HCT116 (cell line): ENCODE measurements around the gene SCGB1C2. TPM values are rescaled to one million over a fixed set of nuclear protein-coding genes. Genes with fewer than 3 reads are reported as not detected.

Experiments used
- ATAC-seq: fragments of 200-7000 bp; cut with Tn5 transposase; 2 replicates; pipeline ENCODE4 v1.9.1; 2020; ENCODE audit warnings: mild to moderate bottlenecking, moderate library complexity
- BruUV-seq: library from RNA; stranded (reverse); fragments of 400-500 nt; replicated peaks from 2 replicates; lab custom pipeline; 2021; lab: Mats Ljungman, UMichigan
- CTCF ChIA-PET: fragments of 300-600 bp; sonication (Branson Sonifier 250); formaldehyde crosslinking; loops from one replicate; lab custom pipeline; 2021; ENCODE audit warnings: antibody characterized with exemption; lab: Charles Lee
- POLR2A ChIA-PET: fragments of 300-600, 350-600 bp; sonication (Branson Sonifier 250); formaldehyde crosslinking; loops from one replicate; lab custom pipeline; 2021; ENCODE audit warnings: antibody characterized with exemption; lab: Charles Lee
- RAD21 ChIA-PET, 2 experiments: fragments of 300-600 bp; sonication (Branson Sonifier 250); formaldehyde crosslinking; loops; one replicate each; lab custom pipeline; 2023; ENCODE audit warnings: low total read pairs in 2 of 2; ENCODE audit not compliant: uncharacterized antibody in 2 of 2, unreplicated experiment in 2 of 2, low non-redundant PET in 1 of 2; lab: Charles Lee
- DNase-seq: peaks from one replicate; pipeline ENCODE4 v3.0.0-alpha.2; 2010; ENCODE audit warnings: low read depth, low spot score
- H2AFZ ChIP-seq: fragments of 200-600 bp; shearing (Covaris generic), sonication (generic); 2 replicates; pipeline ENCODE4 v1.6.1; 2017; ENCODE audit warnings: low read depth, mixed run types, mixed read lengths, antibody characterized with exemption, low read length; ENCODE audit not compliant: poor library complexity, severe bottlenecking
- H3K27ac ChIP-seq: 2 replicates; pipeline ENCODE4 v1.5.1; 2012; ENCODE audit warnings: low read depth, low read length
- H3K27me3 ChIP-seq: fragments of 200-600 bp; sonication (generic); 2 replicates; pipeline ENCODE4 v1.6.1; 2016; ENCODE audit warnings: mixed run types, low read length, mixed read lengths; ENCODE audit not compliant: insufficient read depth
- H3K36me3 ChIP-seq, 2 experiments: fragments of 200-500 bp in 1 of 2; fragments of 200-600 bp in 1 of 2; sonication (Bioruptor generic) in 1 of 2; sonication (generic) in 1 of 2; 2 replicates each; pipeline versions ENCODE4 v1.5.1 to v1.6.1; 2014 to 2016; ENCODE audit warnings: low read length in 2 of 2, inconsistent platforms in 1 of 2, mixed read lengths in 1 of 2, mixed run types in 1 of 2; ENCODE audit not compliant: insufficient read depth in 2 of 2, control insufficient read depth in 1 of 2
- H3K4me1 ChIP-seq, 2 experiments: fragments of 200-600 bp in 1 of 2; sonication (generic) in 1 of 2; 2 replicates each; pipeline versions ENCODE4 v1.5.1 to v1.6.1; 2012 to 2017; ENCODE audit warnings: low read length in 2 of 2, inconsistent platforms in 1 of 2, mild to moderate bottlenecking in 1 of 2, mixed read lengths in 1 of 2, mixed run types in 1 of 2, moderate library complexity in 1 of 2; ENCODE audit not compliant: insufficient read depth in 2 of 2, control insufficient read depth in 1 of 2
- H3K4me2 ChIP-seq: fragments of 200-600 bp; sonication (generic); 2 replicates; pipeline ENCODE4 v1.6.1; 2017; ENCODE audit warnings: mixed run types, low read length, mixed read lengths
- H3K4me3 ChIP-seq, 2 experiments: fragments of 200-600 bp in 1 of 2; sonication (generic) in 1 of 2; replicated peaks in 1 of 2; 2 replicates each; pipeline ENCODE4 v1.5.1; 2011 to 2016; ENCODE audit warnings: low read length in 2 of 2, control low read depth in 1 of 2, low read depth in 1 of 2, mild to moderate bottlenecking in 1 of 2, mixed read lengths in 1 of 2, mixed run types in 1 of 2
- H3K79me2 ChIP-seq: fragments of 200-600 bp; sonication (generic); 2 replicates; pipeline ENCODE4 v1.6.1; 2017; ENCODE audit warnings: mild to moderate bottlenecking, mixed run types, low read length, moderate library complexity, mixed read lengths; ENCODE audit not compliant: insufficient read depth
- H3K9ac ChIP-seq: fragments of 200-600 bp; sonication (generic); 2 replicates; pipeline ENCODE4 v1.6.1; 2016; ENCODE audit warnings: low read length, mixed read lengths
- H3K9me2 ChIP-seq: fragments of 200-600 bp; sonication (generic), shearing (Covaris generic); 2 replicates; pipeline ENCODE4 v1.6.1; 2017; ENCODE audit warnings: mixed run types, mild to moderate bottlenecking, moderate library complexity; ENCODE audit not compliant: insufficient read depth
- H3K9me3 ChIP-seq, 2 experiments: fragments of 200-500 bp in 1 of 2; fragments of 200-600 bp in 1 of 2; sonication (Bioruptor generic) in 1 of 2; sonication (generic) in 1 of 2; 2 replicates each; pipeline ENCODE4 v1.6.1; 2014 to 2017; ENCODE audit warnings: low read length in 2 of 2, mixed read lengths in 2 of 2, inconsistent platforms in 1 of 2, low read depth in 1 of 2, mild to moderate bottlenecking in 1 of 2, mixed run types in 1 of 2, moderate library complexity in 1 of 2; ENCODE audit not compliant: control insufficient read depth in 1 of 2, insufficient read depth in 1 of 2
- H4K20me1 ChIP-seq: fragments of 200-600 bp; sonication (generic), shearing (Covaris generic); 2 replicates; pipeline ENCODE4 v1.6.1; 2017; ENCODE audit warnings: mixed run types, mild to moderate bottlenecking, moderate library complexity; ENCODE audit not compliant: insufficient read depth
- ATF3 ChIP-seq: IDR thresholded peaks from 2 replicates; pipeline ENCODE4 v1.6.1; 2012
- CEBPB ChIP-seq: IDR thresholded peaks from 2 replicates; pipeline ENCODE4 v1.6.1; 2012; ENCODE audit warnings: low read depth
- CTCF ChIP-seq, 3 experiments: fragments of 200-600 bp in 1 of 3; sonication (generic) in 1 of 3; IDR thresholded peaks in 2 of 3; conservative IDR thresholded peaks in 1 of 3; 2 replicates each; pipeline ENCODE4 v1.5.1; 2012 to 2017; ENCODE audit warnings: low read depth in 2 of 3, low read length in 2 of 3, antibody characterized with exemption in 1 of 3, borderline replicate concordance in 1 of 3, control low read depth in 1 of 3, mild to moderate bottlenecking in 1 of 3, mixed read lengths in 1 of 3, mixed run types in 1 of 3, moderate library complexity in 1 of 3; ENCODE audit not compliant: insufficient read depth in 1 of 3
- EGR1 ChIP-seq: IDR thresholded peaks from 2 replicates; pipeline ENCODE4 v1.6.1; 2012; ENCODE audit warnings: low read depth
- ELF1 ChIP-seq: IDR thresholded peaks from 2 replicates; pipeline ENCODE4 v1.6.1; 2012; ENCODE audit warnings: low read depth, borderline replicate concordance
- EZH2 ChIP-seq: fragments of 200-600 bp; sonication (generic); IDR thresholded peaks from 2 replicates; pipeline ENCODE4 v1.6.1; 2017; ENCODE audit warnings: antibody characterized with exemption, mixed run types
- EZH2phosphoT487 ChIP-seq: fragments of 200-600 bp; IDR thresholded peaks from 2 replicates; pipeline ENCODE4 v1.6.1; 2018; ENCODE audit warnings: antibody characterized with exemption, borderline replicate concordance
- FOSL1 ChIP-seq: IDR thresholded peaks from 2 replicates; pipeline ENCODE4 v1.6.1; 2012; ENCODE audit warnings: low read depth
- JUND ChIP-seq: IDR thresholded peaks from 2 replicates; pipeline ENCODE4 v1.6.1; 2012
- POLR2A ChIP-seq: IDR thresholded peaks from 2 replicates; pipeline ENCODE4 v1.7.0; 2011; ENCODE audit warnings: borderline replicate concordance; ENCODE audit not compliant: insufficient read depth, insufficient read length; ENCODE audit errors: extremely low read depth
- POLR2AphosphoS5 ChIP-seq: IDR thresholded peaks from 2 replicates; pipeline ENCODE4 v1.6.1; 2011; ENCODE audit warnings: mild to moderate bottlenecking, low read depth, low read length, moderate library complexity
- SP1 ChIP-seq: IDR thresholded peaks from 2 replicates; pipeline ENCODE4 v1.6.1; 2012; ENCODE audit warnings: low read depth
- SRF ChIP-seq: IDR thresholded peaks from 2 replicates; pipeline ENCODE4 v1.6.1; 2012; ENCODE audit warnings: low read depth
- YY1 ChIP-seq: IDR thresholded peaks from 2 replicates; pipeline ENCODE4 v1.6.1; 2011; ENCODE audit warnings: low read length, low read depth, moderate library complexity, mild to moderate bottlenecking; ENCODE audit not compliant: insufficient replicate concordance; ENCODE audit errors: extremely low read depth
- ZBTB33 ChIP-seq: IDR thresholded peaks from 2 replicates; pipeline ENCODE4 v1.6.1; 2011; ENCODE audit warnings: mild to moderate bottlenecking, low read length, moderate library complexity; ENCODE audit not compliant: insufficient replicate concordance; ENCODE audit errors: extremely low read depth
- ZFX ChIP-seq: fragments of 450-650 bp; IDR thresholded peaks from 2 replicates; pipeline ENCODE4 v1.6.1; 2017
- intact Hi-C: fragments of 100-400 bp; cut with micrococcal nuclease; formaldehyde crosslinking; loops from 2 replicates; pipeline ENCODE4 v1.10.0; 2022
- total RNA-seq: library from RNA; stranded (reverse); gene quantifications from one replicate; pipeline ENCODE4 v1.2.1, GENCODE V29; 2021; ENCODE audit not compliant: unreplicated experiment
- TF ChIP-seq, protein P1 (sequence below): IDR thresholded peaks from 2 replicates; pipeline ENCODE4 v1.6.1; 2012

SCGB1C2 gene
- total RNA-seq, 1 experiment from 2014 or later: not detected

DNA sequence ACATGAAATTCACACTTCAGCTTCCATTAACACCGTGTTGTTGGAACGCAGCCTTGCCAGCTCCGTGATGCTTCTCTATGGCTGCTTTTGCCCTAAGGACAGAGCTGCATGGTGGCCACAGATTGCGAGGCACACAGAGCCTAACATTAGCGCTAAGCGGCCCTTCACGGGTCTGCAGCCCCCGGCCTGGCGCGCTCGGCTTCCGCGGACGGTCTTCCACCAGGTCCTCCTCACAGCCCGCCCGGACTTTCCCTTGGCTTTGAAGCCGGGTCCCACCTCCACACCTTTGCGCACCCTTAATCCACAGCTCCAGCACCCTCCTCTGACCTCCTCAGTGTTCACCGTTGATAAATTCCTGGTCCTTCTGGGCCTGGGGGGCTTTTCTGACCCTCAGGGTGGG, 19.6 kb downstream of the SCGB1C2 start (continued):
- TF ChIP-seq ATF3 (no peak), ZBTB33 (no peak), ELF1 (no peak)

DNA sequence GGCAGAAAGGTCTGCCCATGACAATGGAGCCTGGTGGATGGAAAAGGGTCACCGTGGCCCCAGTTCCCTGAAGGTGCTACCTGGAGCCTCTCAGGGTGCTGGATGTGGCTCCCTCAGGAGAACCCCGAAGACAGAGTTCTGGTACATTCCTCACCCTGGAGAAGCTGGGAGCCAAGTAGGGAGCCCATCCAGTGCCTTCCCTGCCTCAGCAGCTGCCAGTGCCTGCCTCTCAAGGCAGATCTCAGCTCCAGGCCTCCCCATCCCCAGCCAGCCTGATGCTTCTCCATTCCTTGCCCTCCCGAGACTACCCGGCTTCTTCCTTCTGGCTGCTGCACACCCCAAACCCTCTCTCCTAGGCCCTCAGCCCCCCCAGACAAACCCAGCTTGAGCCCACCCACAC, 20.5 kb downstream of the SCGB1C2 start:
- Histone ChIP-seq H2AFZ (no peak overlapping the region), H3K4me1 (no peaks in the 10 kb centered on the region; a peak in 1 of 4 replicates), H3K27me3 (no peaks in the 10 kb centered on the region), H3K9me2 (no peaks in the 10 kb centered on the region), H3K4me2 (no peak overlapping the region), H3K27ac (no peak overlapping the region), H4K20me1 (no peaks in the 10 kb centered on the region), H3K79me2 (no peaks in the 10 kb centered on the region), H3K36me3 (peaks cover 0 to 2% of the 10 kb centered on the region in 2 experiments; a peak in 1 of 4 replicates), H3K9ac (no peak overlapping the region), H3K4me3 (no peak overlapping the region), H3K9me3 (no peaks in the 10 kb centered on the region)
- intact Hi-C loops: no loop called here
- BruUV-seq: no TSS peak
- DNase-seq: no peak
- ChIA-PET CTCF (no interaction called here), RAD21 (no interaction called here), POLR2A (no interaction called here)
- TF ChIP-seq ZFX (no peak), CTCF (IDR thresholded peaks at IDR 0.05 in 2 of 3, conservative IDR thresholded peaks at IDR 0.05 in 1 of 3; ENCODE audit: borderline replicate concordance in 1 of 3, insufficient read depth in 1 of 3, low read depth in 2 of 3, low read length in 2 of 3) (no peak), CEBPB (no peak), SRF (no peak), SP1 (no peak), YY1 (no peak), FOSL1 (no peak), POLR2AphosphoS5 (no peak), EZH2phosphoT487 (no peak), ZBTB33 (no peak), EZH2 (no peak), EGR1 (no peak), JUND (no peak), ELF1 (no peak), POLR2A (no peak)
- TF ChIP-seq, protein P1, sequence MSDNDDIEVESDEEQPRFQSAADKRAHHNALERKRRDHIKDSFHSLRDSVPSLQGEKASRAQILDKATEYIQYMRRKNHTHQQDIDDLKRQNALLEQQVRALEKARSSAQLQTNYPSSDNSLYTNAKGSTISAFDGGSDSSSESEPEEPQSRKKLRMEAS: no peak
- no peak for ATAC-seq
